Right cardiac atrium (tissue), 5 donors: ENCODE measurements around the gene CYB5B. TPM values are rescaled to one million over a fixed set of nuclear protein-coding genes. Genes with fewer than 3 reads are reported as not detected.

Experiments
- ATAC-seq, 2 donors: fragments of 200-7000 bp; cut with Tn5 transposase; one replicate each; pipeline versions ENCODE4 v1.8.0 to v1.9.1; 2020; ENCODE audit warnings: moderate library complexity in 2 of 2, mild to moderate bottlenecking in 1 of 2
- DNase-seq, 3 donors: peaks; one replicate each; pipeline ENCODE4 v3.0.0-alpha.2; 2020
- H3K27ac ChIP-seq: one replicate; pipeline ENCODE4 v1.5.1; 2013; ENCODE audit warnings: mild to moderate bottlenecking, low read length, control low read depth, moderate library complexity
- H3K27me3 ChIP-seq: one replicate; pipeline ENCODE4 v1.6.1; 2013; ENCODE audit not compliant: control insufficient read depth, insufficient read depth
- H3K4me1 ChIP-seq: one replicate; pipeline ENCODE4 v1.6.1; 2013; ENCODE audit warnings: low read length; ENCODE audit not compliant: control insufficient read depth, insufficient read depth
- H3K4me3 ChIP-seq: one replicate; pipeline ENCODE4 v1.5.1; 2013; ENCODE audit warnings: low read length, control low read depth
- H3K9me3 ChIP-seq: one replicate; pipeline ENCODE4 v1.6.1; 2013; ENCODE audit warnings: low read length; ENCODE audit not compliant: control insufficient read depth
- WGBS: extraction: QIAGEN DNeasy Blood & Tissue Kit; methylation state at CpG from one replicate; pipeline ENCODE4 v1.1.7; 2013; 5-methylcytosine and 5-hydroxymethylcytosine counted together
- intact Hi-C, 4 donors: fragments of 100-400 bp; cut with DNase I; formaldehyde crosslinking; loops; one replicate each; pipeline versions ENCODE4 v1.11.0 to v1.14.0; 2022 to 2023
- long read RNA-seq, 4 donors: library from polyadenylated mRNA; unstranded; transcript quantifications; one replicate each; pipeline ENCODE4 v2.0.0, GENCODE V29; 2020 to 2021
- polyA plus RNA-seq: library from polyadenylated mRNA; stranded (reverse); fragments of 200-250 nt; gene quantifications from one replicate; pipeline ENCODE4 v1.2.3, GENCODE V29; 2013
- total RNA-seq, 4 donors: library from RNA; stranded (reverse); fragmentation: NEBNext Ultra II Directional; extraction: Animal tissue kit (Norgen Biotek cat#: 25700); gene quantifications; one replicate each; pipeline ENCODE4 v1.2.1, GENCODE V29; 2021
- donor health status: healthy with polysubstance abuse.
- donor health status: DM: no; HTN: yes; CAD: no.
- donor health status: DM: no; HTN: no; CAD: no.
- donor health status: DM: no; HTN: yes; CAD: no; lungs with severe emphysema.
- donor health status: DM: yes; HTN: yes; CAD: no.

CYB5B gene, protein sequence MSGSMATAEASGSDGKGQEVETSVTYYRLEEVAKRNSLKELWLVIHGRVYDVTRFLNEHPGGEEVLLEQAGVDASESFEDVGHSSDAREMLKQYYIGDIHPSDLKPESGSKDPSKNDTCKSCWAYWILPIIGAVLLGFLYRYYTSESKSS
- 10 to 100 TPM; 65.0 to 68.7 (median 65.9) TPM for total RNA-seq
- 63.9 TPM for polyA plus RNA-seq
- long read RNA-seq, donor 1, full-length matches to known transcripts = 58 of 64 reads
- long read RNA-seq, donor 1, partial matches to known transcripts = 1 of 64 reads
- long read RNA-seq, donor 1, other reads (novel, unspliced or antisense) = 5 of 64 reads
- long read RNA-seq, donor 2, full-length matches to known transcripts = 19 of 23 reads
- long read RNA-seq, donor 2, partial matches to known transcripts = 2 of 23 reads
- long read RNA-seq, donor 2, other reads (novel, unspliced or antisense) = 2 of 23 reads
- long read RNA-seq, donor 3, full-length matches to known transcripts = 129 of 131 reads
- long read RNA-seq, donor 3, partial matches to known transcripts = 1 of 131 reads
- long read RNA-seq, donor 3, other reads (novel, unspliced or antisense) = 1 of 131 reads
- long read RNA-seq, donor 4, full-length matches to known transcripts = 16 of 17 reads
- long read RNA-seq, donor 4, partial matches to known transcripts = 1 of 17 reads
- long read RNA-seq, donor 4, other reads (novel, unspliced or antisense) = 0 of 17 reads

DNA sequence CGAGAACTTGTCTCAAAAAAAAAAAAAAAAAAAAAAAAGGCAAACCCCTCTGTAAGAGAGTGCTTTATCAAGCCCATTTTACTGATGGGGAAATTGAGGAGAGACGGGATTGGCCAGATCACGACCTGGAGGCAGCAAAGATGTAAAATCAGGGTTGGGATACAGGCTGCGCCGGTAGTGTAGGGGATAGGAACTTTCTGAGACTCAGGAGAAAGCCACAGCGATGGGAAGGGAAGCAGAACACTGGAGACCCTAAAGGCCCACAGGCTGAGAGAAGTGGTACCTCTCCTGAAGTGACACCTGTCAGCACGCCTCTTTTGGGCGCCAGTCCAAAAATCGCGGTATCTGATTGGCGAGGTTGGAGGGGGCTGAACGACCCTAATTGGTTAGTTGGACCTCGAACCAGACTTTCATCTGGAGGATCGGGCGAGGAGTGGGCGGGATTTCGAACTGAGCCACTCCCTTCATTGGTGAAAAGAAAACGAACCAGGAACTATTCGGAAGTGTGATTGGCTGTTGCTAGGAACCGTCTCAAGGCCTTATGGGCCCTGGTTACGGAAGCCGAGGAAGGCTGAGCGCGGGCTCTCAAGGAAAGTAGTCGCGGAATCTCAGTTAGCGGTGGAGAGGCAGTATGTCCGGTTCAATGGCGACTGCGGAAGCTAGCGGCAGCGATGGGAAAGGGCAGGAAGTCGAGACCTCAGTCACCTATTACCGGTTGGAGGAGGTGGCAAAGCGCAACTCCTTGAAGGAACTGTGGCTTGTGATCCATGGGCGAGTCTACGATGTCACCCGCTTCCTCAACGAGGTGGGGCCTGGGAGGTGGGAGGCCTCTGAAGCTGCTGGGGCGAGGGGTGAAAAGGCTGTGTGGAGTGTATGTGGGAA lies at the start of gene CYB5B:
TSS of gene CYB5B (plus strand) at position 567 of the 882 bp plus-strand sequence. CDS start at position 632, 65 bp downstream.
- no peaks in the 10 kb centered on the region for H3K27me3 ChIP-seq
- intact Hi-C loops = no loop called here
- peak within 1 kb of the TSS; percentile 83 for H3K27ac ChIP-seq
- ATAC-seq (peak; percentile 99 to 100), DNase-seq (peak; percentile 91 to 97 (median 95))
- no peaks in the 10 kb centered on the region for H3K9me3 ChIP-seq
- no peaks in the 10 kb centered on the region for H3K4me1 ChIP-seq
- WGBS = 3% methylated on average over 40 of the region's 40 CpGs
- H3K4me3 ChIP-seq = peak within 1 kb of the TSS; percentile 86

DNA sequence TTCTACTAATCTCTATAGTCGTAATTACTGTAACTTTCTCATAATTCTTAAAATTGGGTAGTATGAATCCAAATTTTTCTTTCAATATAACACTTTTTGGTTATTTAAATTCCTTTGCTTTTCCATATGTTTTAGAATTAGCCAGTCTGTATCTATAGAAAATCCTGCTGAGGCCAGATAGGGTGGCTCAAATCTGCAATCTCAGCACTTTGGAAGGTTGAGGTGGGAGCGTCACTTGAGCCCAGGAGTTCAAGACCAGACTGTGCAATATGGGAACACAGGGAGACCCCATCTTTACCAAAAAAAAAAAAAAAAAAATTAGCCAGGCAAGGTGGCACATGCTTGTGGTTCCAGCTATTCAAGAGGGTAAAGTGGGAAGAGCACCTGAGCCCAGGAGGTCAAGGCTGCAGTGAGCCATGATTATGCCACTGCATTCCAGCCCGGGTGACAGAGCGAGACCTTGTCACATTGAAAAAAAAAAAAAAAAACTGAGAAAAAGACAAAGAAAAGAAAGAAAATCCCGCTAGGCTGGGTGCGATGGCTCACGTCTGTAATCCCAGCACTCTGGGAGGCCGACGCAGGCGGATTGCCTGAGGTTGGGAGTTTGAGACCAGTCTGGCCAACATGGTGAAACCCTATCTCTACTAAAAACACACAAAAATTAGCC lies 47.9 kb upstream of the CYB5B start:
- 96% methylated on average over 10 of the region's 10 CpGs for WGBS
- intact Hi-C loops = no loop called here
- no peak overlapping the region for H3K4me3 ChIP-seq
- no peaks in the 10 kb centered on the region for H3K9me3 ChIP-seq
- no peaks in the 10 kb centered on the region for H3K4me1 ChIP-seq
- H3K27me3 ChIP-seq = no peaks in the 10 kb centered on the region
- no peak overlapping the region for H3K27ac ChIP-seq
- DNase-seq = no peak
- no peak for ATAC-seq

DNA sequence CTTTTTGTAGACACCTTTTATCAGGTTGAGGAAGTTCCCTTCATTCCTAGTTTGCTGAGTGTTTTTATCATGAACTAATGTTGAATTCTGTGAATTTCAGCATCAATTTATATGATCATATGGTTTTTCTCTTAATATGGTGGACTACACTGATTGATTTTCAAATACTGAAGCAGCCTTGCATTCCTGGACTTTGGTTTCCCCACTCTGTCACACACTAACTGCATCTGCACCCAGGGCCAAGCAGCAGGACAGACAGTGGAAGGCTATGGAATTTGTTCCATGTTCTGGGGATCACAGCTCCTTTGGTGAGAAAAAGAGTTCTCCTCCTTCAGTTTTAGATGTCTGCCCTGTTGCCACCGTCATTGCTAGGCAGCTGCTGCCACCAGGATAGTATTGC lies 46.4 kb upstream of the CYB5B start:
- no peaks in the 10 kb centered on the region for H3K9me3 ChIP-seq
- intact Hi-C loops = no loop called here
- DNase-seq (no peak), ATAC-seq (no peak)
- H3K27me3 ChIP-seq = no peaks in the 10 kb centered on the region
- 97% methylated on average over 1 of the region's 1 CpG for whole genome bisulfite sequencing
- H3K27ac ChIP-seq = no peak overlapping the region
- no peaks in the 10 kb centered on the region for H3K4me1 ChIP-seq
- H3K4me3 ChIP-seq = no peak overlapping the region

DNA sequence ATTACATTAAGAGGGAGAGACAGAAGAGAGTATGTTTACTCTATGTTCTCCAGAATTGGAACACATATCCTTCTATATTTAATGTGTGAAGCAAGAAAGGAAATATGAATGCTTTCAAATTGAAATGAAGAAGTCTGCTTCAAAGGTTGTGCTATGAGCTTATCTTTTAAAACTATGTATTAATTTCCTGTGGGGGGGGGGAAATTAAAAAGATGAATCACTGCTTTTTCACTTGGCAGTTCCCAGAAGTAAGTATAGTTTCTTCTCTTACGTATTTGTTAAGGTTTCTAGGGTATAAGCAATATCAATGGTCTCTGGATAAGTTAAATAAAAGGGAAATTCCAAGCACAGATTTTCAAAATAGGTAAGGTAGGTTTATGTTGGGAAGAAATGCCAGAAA lies 45.7 kb upstream of the CYB5B start:
- intact Hi-C loops = no loop called here
- 74% methylated on average over 1 of the region's 1 CpG for WGBS
- ATAC-seq = no peak

DNA sequence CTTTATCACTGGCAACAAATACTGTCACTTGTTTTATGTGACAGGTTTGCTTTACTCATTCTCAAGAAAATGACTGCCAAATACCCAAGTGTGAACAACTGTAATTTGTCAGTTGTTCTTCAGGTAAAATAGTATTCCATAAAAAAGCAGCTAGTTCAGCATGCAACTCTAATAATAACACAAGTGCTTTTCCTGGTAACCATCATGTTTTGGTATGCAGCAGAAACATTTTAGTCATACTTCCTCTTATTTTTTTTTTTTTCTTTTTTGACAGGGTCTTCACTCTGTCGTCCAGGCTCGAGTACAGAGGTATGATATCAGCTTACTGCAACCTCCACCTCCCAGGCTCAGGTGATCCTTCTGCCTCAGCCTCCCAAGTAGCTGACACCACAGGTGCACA lies 43.2 kb upstream of the CYB5B start:
- Histone ChIP-seq H3K27me3 (no peaks in the 10 kb centered on the region), H3K27ac (no peak overlapping the region), H3K4me1 (no peaks in the 10 kb centered on the region), H3K4me3 (no peak overlapping the region), H3K9me3 (no peaks in the 10 kb centered on the region)
- DNase-seq (no peak), ATAC-seq (no peak)
- intact Hi-C loops = no loop called here
- 53% methylated on average over 2 of the region's 2 CpGs for WGBS

More for the DNA sequence above, 45.7 kb upstream of the CYB5B start:
- no peaks in the 10 kb centered on the region for H3K27me3 ChIP-seq
- DNase-seq = no peak
- H3K27ac ChIP-seq = no peak overlapping the region
- H3K4me3 ChIP-seq = no peak overlapping the region
- no peaks in the 10 kb centered on the region for H3K4me1 ChIP-seq
- H3K9me3 ChIP-seq = no peaks in the 10 kb centered on the region

DNA sequence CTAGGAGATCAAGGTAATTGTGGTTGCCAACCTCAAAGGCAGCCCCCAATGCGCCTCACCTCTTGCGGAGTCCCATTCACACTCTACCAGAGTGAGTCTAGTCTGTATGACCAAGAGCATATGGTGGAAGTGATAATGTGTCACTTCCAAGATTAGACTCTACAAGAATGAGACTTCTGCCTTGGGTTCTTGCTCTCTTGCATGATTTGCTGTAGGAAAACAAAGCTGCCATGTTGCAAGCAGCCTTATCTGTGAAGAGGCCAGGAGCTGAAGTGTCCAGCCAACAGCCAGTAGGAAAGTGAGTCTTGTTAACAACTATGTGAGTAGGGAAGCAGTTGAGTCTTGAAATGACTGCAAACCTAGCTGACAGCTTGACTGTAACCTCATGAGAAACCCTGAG lies 42.0 kb upstream of the CYB5B start:
- Histone ChIP-seq H3K27me3 (no peaks in the 10 kb centered on the region), H3K4me3 (no peak overlapping the region), H3K9me3 (no peaks in the 10 kb centered on the region), H3K27ac (no peak overlapping the region), H3K4me1 (no peaks in the 10 kb centered on the region)
- intact Hi-C loops = no loop called here
- no peak for DNase-seq
- WGBS = 100% methylated on average over 2 of the region's 2 CpGs
- no peak for ATAC-seq

DNA sequence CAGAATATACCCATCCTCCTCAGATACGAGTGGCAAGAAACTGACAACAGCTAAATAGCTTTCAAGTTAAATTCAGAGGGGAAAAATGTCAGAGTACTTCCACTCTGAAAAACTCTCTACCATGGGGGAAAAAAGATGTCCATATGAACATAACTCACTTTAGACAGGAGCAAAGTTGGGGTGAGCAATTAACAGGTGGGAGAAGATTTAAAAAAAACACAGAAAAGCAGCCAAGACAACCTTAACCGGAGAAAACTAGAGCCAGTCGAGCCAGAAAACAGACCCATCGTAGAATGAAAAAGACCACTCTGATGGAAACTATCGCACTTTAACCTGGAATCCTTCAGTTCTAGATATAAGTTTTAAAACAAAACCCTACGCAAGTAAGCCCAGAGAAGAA lies 39.4 kb upstream of the CYB5B start:
- DNase-seq (no peak), ATAC-seq (no peak)
- H3K4me3 ChIP-seq = peak overlapping the region; percentile 64
- H3K9me3 ChIP-seq = no peaks in the 10 kb centered on the region
- H3K27me3 ChIP-seq = no peaks in the 10 kb centered on the region
- peak overlapping the region; percentile 60 for H3K27ac ChIP-seq
- H3K4me1 ChIP-seq = no peaks in the 10 kb centered on the region
- 4% methylated on average over 6 of the region's 6 CpGs for WGBS
- intact Hi-C loops = no loop called here

DNA sequence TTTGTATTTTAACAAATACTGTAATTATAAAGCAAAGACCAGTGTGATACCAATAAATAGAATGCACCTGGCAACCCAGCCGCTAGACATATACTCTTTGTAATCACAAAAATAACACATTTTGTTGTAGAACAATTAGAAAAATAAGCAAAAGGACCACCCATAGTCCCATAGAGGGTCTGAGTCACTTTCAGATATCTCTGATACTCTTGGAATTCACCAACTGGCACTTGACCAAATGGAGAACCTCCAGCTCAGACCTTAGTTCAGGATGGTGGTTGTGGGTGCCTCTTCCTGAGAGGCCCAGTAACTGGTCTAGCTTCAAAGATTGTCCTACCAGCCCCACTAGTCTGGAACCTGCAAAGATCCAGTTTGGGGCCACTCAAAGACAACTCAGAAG lies 37.8 kb upstream of the CYB5B start:
- ATAC-seq (no peak), DNase-seq (no peak)
- Histone ChIP-seq H3K4me3 (no peak overlapping the region), H3K27ac (no peak overlapping the region), H3K27me3 (no peaks in the 10 kb centered on the region), H3K4me1 (no peaks in the 10 kb centered on the region), H3K9me3 (no peaks in the 10 kb centered on the region)
- intact Hi-C loops = no loop called here
- 83% methylated on average over 1 of the region's 1 CpG for WGBS

DNA sequence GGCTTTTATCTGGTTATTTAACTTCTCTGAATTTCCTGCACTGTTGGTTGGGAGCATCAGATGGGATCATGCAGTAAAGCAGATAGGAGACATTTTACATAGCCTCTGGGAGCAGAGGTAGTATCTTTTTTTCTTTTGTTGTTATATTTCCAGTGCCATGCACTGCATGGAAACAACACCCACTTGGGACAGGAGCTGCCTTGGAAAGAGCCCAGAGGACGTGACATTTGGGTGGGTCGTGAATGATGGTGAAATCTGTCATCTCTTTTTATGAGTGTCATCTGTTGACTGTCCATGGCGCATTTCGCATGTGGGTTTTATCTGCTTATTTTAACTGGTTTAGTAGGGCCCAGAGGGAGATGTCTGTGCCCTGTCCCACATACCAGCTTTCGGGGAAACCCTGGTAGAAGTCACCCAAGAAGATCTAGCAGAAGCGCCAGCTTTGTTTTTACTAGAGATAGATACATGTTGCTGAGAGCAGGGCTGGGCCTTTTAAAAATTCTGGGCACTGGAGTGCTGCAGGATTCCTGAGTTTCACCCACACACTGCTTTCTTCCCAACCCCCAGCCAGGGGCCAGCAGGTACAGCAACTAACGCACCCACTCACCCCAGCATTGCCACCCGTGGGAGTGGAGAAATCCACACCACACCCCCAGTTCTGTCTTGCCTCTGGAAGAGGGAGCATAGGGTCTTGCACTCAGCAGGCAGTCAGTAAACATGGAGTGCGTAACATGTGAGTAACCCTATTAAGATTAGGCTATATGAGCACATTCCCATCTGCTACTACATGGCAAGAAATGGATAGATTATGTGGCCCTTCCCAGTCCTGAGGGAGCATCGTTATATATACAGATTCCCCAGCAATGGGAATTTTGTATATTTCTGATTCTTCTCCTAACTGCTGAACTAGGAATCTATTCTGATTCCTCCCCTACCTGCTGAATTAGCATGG lies 30.2 kb upstream of the CYB5B start:
- peak overlapping the region; percentile 55 for H3K27ac ChIP-seq
- DNase-seq (peak in 1 of 3 donors; percentile 32), ATAC-seq (peak; percentile 39 to 55)
- H3K27me3 ChIP-seq = no peaks in the 10 kb centered on the region
- H3K4me1 ChIP-seq = no peaks in the 10 kb centered on the region
- intact Hi-C loops = loop anchor here in 3 of 4 donors (2.0 to 10.0 kb wide), 3 partner anchors 173 to 361 kb away; partner anchors contain the start of genes NOB1 (in 3 of the 3) and NFAT5 (in 1 of the 3)
- no peaks in the 10 kb centered on the region for H3K9me3 ChIP-seq
- WGBS = 53% methylated on average over 10 of the region's 10 CpGs
- H3K4me3 ChIP-seq = no peak overlapping the region

DNA sequence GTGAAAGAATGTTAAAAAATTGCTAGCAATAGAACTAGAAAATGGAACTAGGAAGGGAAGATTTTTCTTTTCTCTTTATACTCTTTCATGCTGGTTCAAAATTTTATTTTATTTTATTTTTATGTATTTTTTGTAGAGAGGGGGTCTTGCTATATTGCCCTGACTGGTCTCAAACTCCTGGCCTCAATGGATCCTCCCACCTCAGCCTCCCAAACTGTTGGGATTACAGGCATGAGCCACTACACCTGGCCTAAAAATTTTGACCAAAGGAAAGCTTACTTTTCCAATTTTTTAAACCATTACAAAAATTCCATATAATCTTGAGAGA lies 28.6 kb upstream of the CYB5B start:
- no peaks in the 10 kb centered on the region for H3K4me1 ChIP-seq
- H3K27ac ChIP-seq = no peak overlapping the region
- H3K4me3 ChIP-seq = no peak overlapping the region
- no peaks in the 10 kb centered on the region for H3K27me3 ChIP-seq
- DNase-seq (no peak), ATAC-seq (no peak)
- intact Hi-C loops = loop anchor here in 3 of 4 donors (2.0 to 10.0 kb wide), 3 partner anchors 171 to 359 kb away; partner anchors contain the start of genes NOB1 (in 3 of the 3) and NFAT5 (in 1 of the 3)
- no peaks in the 10 kb centered on the region for H3K9me3 ChIP-seq
